Adrenal gland (tissue), 12 donors: ENCODE data around the gene CXCL11. TPM values are rescaled to one million over a fixed set of nuclear protein-coding genes. Genes with fewer than 3 reads are reported as not detected.

Experiments
- DNase-seq, 7 donors: peaks; one replicate each; pipeline ENCODE4 v3.0.0-alpha.2; 2019 to 2020
- H3K27ac ChIP-seq, 5 donors: fragments of 200-600 bp; sonication (generic) in 4 of 5; 1 replicate in 3 of 5; 2 replicates in 2 of 5; pipeline versions ENCODE4 v1.5.1 to v1.8.0; 2016 to 2020; ENCODE audit warnings: mild to moderate bottlenecking in 1 of 5
- H3K27me3 ChIP-seq: fragments of 200-600 bp; 2 replicates; pipeline ENCODE4 v1.8.0; 2021
- H3K36me3 ChIP-seq, 2 donors: fragments of 200-600 bp; replicated peaks in 1 of 2; 1 replicate in 1 of 2; 2 replicates in 1 of 2; pipeline versions ENCODE4 v1.5.1 to v1.8.0; 2018 to 2022
- H3K4me1 ChIP-seq, 2 donors: fragments of 200-600 bp; replicated peaks in 1 of 2; 1 replicate in 1 of 2; 2 replicates in 1 of 2; pipeline versions ENCODE4 v1.5.1 to v1.8.0; 2018 to 2021
- H3K4me3 ChIP-seq, 4 donors: fragments of 200-600 bp; sonication (generic) in 3 of 4; one replicate each; pipeline ENCODE4 v1.5.1; 2016 to 2018
- H3K9me3 ChIP-seq, 3 donors: fragments of 200-600 bp; sonication (generic) in 1 of 3; replicated peaks in 1 of 3; 1 replicate in 2 of 3; 2 replicates in 1 of 3; pipeline versions ENCODE4 v1.5.1 to v1.8.0; 2016 to 2021
- CTCF ChIP-seq, 6 experiments: fragments of 450-650 bp in 4 of 6; fragments of 200-600 bp in 2 of 6; sonication (generic) in 1 of 6; IDR thresholded peaks; 1 replicate in 5 of 6; 2 replicates in 1 of 6; pipeline versions ENCODE4 v1.5.1 to v1.8.0; 2016 to 2021; ENCODE audit warnings: antibody characterized with exemption in 6 of 6, mild to moderate bottlenecking in 2 of 6, moderate library complexity in 1 of 6
- POLR2A ChIP-seq, 2 donors: fragments of 450-650 bp; IDR thresholded peaks; one replicate each; pipeline ENCODE4 v1.6.1; 2017; ENCODE audit warnings: antibody characterized with exemption in 2 of 2, mild to moderate bottlenecking in 2 of 2, moderate library complexity in 1 of 2
- WGBS, 4 donors: extraction: QIAGEN DNeasy Blood & Tissue Kit in 2 of 4; methylation state at CpG; one replicate each; pipeline versions ENCODE4 v1.1.5 to v1.1.7; 2013 to 2017; 5-methylcytosine and 5-hydroxymethylcytosine counted together
- intact Hi-C, 2 donors: fragments of 100-400 bp; cut with DNase I; formaldehyde crosslinking; loops; one replicate each; pipeline versions ENCODE4 v1.14.1 to v1.15.0; 2022 to 2023
- polyA plus RNA-seq, 3 donors: library from polyadenylated mRNA; stranded (reverse); fragments of 200-250 nt in 2 of 3; fragments of 350-450 nt in 1 of 3; fragmentation: Illumina TruSeq in 1 of 3; extraction: RNeasy Lipid Tissue Mini Kit (QIAGEN cat#74804) in 1 of 3; gene quantifications; one replicate each; pipeline ENCODE4 v1.2.3, GENCODE V29; 2013 to 2014
- total RNA-seq, 9 donors: library from RNA; depleted of rRNA in 4 of 9; stranded (reverse); fragments of >200 nt in 4 of 9; fragments of 120-200 nt in 1 of 9; fragmentation: NEBNext Ultra II Directional in 1 of 9; extraction: Animal tissue kit (Norgen Biotek cat#: 25700) in 1 of 9; gene quantifications; one replicate each; pipeline versions ENCODE4 v1.1.0 to v1.2.4, GENCODE V29; 2013 to 2023
- donor health status: healthy with polysubstance abuse.
- donor health status: Bipolar disorder and iron deficiency.
- donor health status: DM: yes; HTN: yes; CAD: no.
- donor health status: DM: no; HTN: no; CAD: no.
- donor health status: DM: no; HTN: no; CAD: no.
- donor health status: DM: yes; HTN: yes; CAD: no.

CXCL11 gene
- total and polyA plus RNA-seq, 12 donors = 0.10 to 1.2 (median 0.43) TPM; not detected in 6

- WGBS, 4 donors = 57 to 100% (median 66%) methylated on average over 1 to 3 of the region's 3 CpGs
- TF ChIP-seq POLR2A (IDR thresholded peaks at IDR 0.05) (no peak), CTCF (IDR thresholded peaks at IDR 0.05) (no peak)
- no peaks in the 10 kb centered on the region for H3K9me3 ChIP-seq
- no peaks in the 10 kb centered on the region for H3K4me1 ChIP-seq
- intact Hi-C loops = loop anchor here (5.0 kb wide), 2 partner anchors 69 to 74 kb away; partner anchors contain the start of gene SDAD1 (in 1 of the 2)
- no peak for DNase-seq
- no peak overlapping the region for H3K4me3 ChIP-seq
- no peaks in the 10 kb centered on the region for H3K36me3 ChIP-seq
- no peaks in the 10 kb centered on the region for H3K27me3 ChIP-seq
- no peak overlapping the region for H3K27ac ChIP-seq
These were observed 30.7 kb upstream of the CXCL11 start for GRCh38 chr4:76066546-76066945.

- no peak for DNase-seq
- TF ChIP-seq POLR2A (IDR thresholded peaks at IDR 0.05) (no peak), CTCF (IDR thresholded peaks at IDR 0.05) (no peak)
- Histone ChIP-seq H3K4me3 (no peak overlapping the region), H3K4me1 (no peaks in the 10 kb centered on the region), H3K9me3 (no peaks in the 10 kb centered on the region), H3K27ac (no peak overlapping the region), H3K27me3 (no peaks in the 10 kb centered on the region), H3K36me3 (no peaks in the 10 kb centered on the region)
- 64 to 78% (median 66%) methylated on average over 1 of the region's 1 CpG for WGBS, 4 donors
- intact Hi-C loops = no loop called here
These were observed 26.1 kb upstream of the CXCL11 start for GRCh38 chr4:76061982-76062381.

GRCh38 chr4:76061421-76061820 is 25.6 kb upstream of the CXCL11 start:
- 43 to 55% (median 48%) methylated on average over 1 of the region's 1 CpG for WGBS, 4 donors
- TF ChIP-seq CTCF (IDR thresholded peaks at IDR 0.05) (no peak), POLR2A (IDR thresholded peaks at IDR 0.05) (no peak)
- Histone ChIP-seq H3K27me3 (no peaks in the 10 kb centered on the region), H3K9me3 (no peaks in the 10 kb centered on the region), H3K36me3 (no peaks in the 10 kb centered on the region), H3K4me3 (no peak overlapping the region), H3K27ac (no peak overlapping the region), H3K4me1 (no peaks in the 10 kb centered on the region)
- intact Hi-C loops = no loop called here
- no peak for DNase-seq

GRCh38 chr4:76060506-76060905 is 24.6 kb upstream of the CXCL11 start:
- no peak overlapping the region for H3K4me3 ChIP-seq
- intact Hi-C loops = no loop called here
- TF ChIP-seq POLR2A (IDR thresholded peaks at IDR 0.05) (no peak), CTCF (IDR thresholded peaks at IDR 0.05) (no peak)
- no peaks in the 10 kb centered on the region for H3K36me3 ChIP-seq
- H3K9me3 ChIP-seq = no peaks in the 10 kb centered on the region
- DNase-seq = no peak
- no peaks in the 10 kb centered on the region for H3K4me1 ChIP-seq
- no peaks in the 10 kb centered on the region for H3K27me3 ChIP-seq
- no peak overlapping the region for H3K27ac ChIP-seq
